GM23338 (cell line): ENCODE measurements around the gene MIOS. TPM values are rescaled to one million over a fixed set of nuclear protein-coding genes. Genes with fewer than 3 reads are reported as not detected.

ENCODE experiments used
- ATAC-seq: fragments of 200-7000 bp; cut with Tn5 transposase; 3 replicates; pipeline ENCODE4 v1.9.1; 2020
- DNase-seq: peaks from one replicate; pipeline ENCODE4 v3.0.0-alpha.2; 2015; ENCODE audit warnings: low spot score
- H2AFZ ChIP-seq: fragments of 200-600 bp; sonication (generic); 2 replicates; pipeline ENCODE4 v1.8.0; 2016; ENCODE audit warnings: antibody characterized with exemption, mild to moderate bottlenecking, moderate library complexity
- H3F3A ChIP-seq: fragments of 200-600 bp; sonication (generic); replicated peaks from 2 replicates; pipeline ENCODE4 v1.8.0; 2017; ENCODE audit warnings: antibody characterized with exemption, mixed run types, low read depth
- H3K27ac ChIP-seq: fragments of 200-600 bp; sonication (generic); 2 replicates; pipeline ENCODE4 v1.6.1; 2016; ENCODE audit warnings: low read depth
- H3K27me3 ChIP-seq: fragments of 200-600 bp; sonication (generic); 2 replicates; pipeline ENCODE4 v1.8.0; 2016; ENCODE audit warnings: mild to moderate bottlenecking, mixed run types, moderate library complexity; ENCODE audit not compliant: insufficient read depth
- H3K36me3 ChIP-seq: fragments of 200-600 bp; sonication (generic); 2 replicates; pipeline ENCODE4 v1.8.0; 2016; ENCODE audit warnings: mild to moderate bottlenecking; ENCODE audit not compliant: insufficient read depth
- H3K4me1 ChIP-seq: fragments of 200-600 bp; sonication (generic); 2 replicates; pipeline ENCODE4 v1.8.0; 2016; ENCODE audit warnings: mild to moderate bottlenecking, moderate library complexity; ENCODE audit not compliant: insufficient read depth
- H3K4me2 ChIP-seq: fragments of 200-600 bp; sonication (generic); 2 replicates; pipeline ENCODE4 v1.7.1; 2017; ENCODE audit warnings: mixed run types
- H3K4me3 ChIP-seq: fragments of 200-600 bp; sonication (generic); 2 replicates; pipeline ENCODE4 v1.6.1; 2016; ENCODE audit warnings: mixed run types
- H3K79me2 ChIP-seq: fragments of 200-600 bp; sonication (generic); replicated peaks from 2 replicates; pipeline ENCODE4 v1.8.0; 2017; ENCODE audit warnings: mild to moderate bottlenecking; ENCODE audit not compliant: insufficient read depth
- H3K9me2 ChIP-seq: fragments of 200-600 bp; sonication (generic); 2 replicates; pipeline ENCODE4 v1.8.0; 2017; ENCODE audit not compliant: insufficient read depth
- H4K20me1 ChIP-seq: fragments of 200-600 bp; sonication (generic); replicated peaks from 2 replicates; pipeline ENCODE4 v1.8.0; 2017; ENCODE audit warnings: mild to moderate bottlenecking; ENCODE audit not compliant: insufficient read depth
- H3K27ac Mint-ChIP-seq: 2 replicates; pipeline ENCODE4 v1.8.0; 2020; ENCODE audit warnings: inconsistent platforms, mild to moderate bottlenecking, moderate library complexity, mixed read lengths
- H3K27me3 Mint-ChIP-seq: 3 replicates; pipeline ENCODE4 v1.8.0; 2022; ENCODE audit warnings: low read depth, mild to moderate bottlenecking, moderate library complexity, mixed read lengths, inconsistent platforms; ENCODE audit not compliant: insufficient read depth, poor library complexity
- H3K36me3 Mint-ChIP-seq: 3 replicates; pipeline ENCODE4 v1.8.0; 2021; ENCODE audit warnings: low read depth, mild to moderate bottlenecking, inconsistent platforms, moderate library complexity, mixed read lengths
- H3K4me1 Mint-ChIP-seq: 3 replicates; pipeline ENCODE4 v1.8.0; 2020; ENCODE audit warnings: mild to moderate bottlenecking, inconsistent platforms, mixed read lengths
- H3K4me3 Mint-ChIP-seq: 3 replicates; pipeline ENCODE4 v1.8.0; 2021; ENCODE audit warnings: moderate library complexity, mild to moderate bottlenecking, inconsistent platforms, mixed read lengths
- H3K9me3 Mint-ChIP-seq: 3 replicates; pipeline ENCODE4 v1.8.0; 2020; ENCODE audit warnings: moderate library complexity, mild to moderate bottlenecking, inconsistent platforms, mixed read lengths
- CREB1 ChIP-seq: fragments of 250-450 bp; sonication (Bioruptor Pico); IDR thresholded peaks from 2 replicates; pipeline ENCODE4 v1.5.0; 2020; ENCODE audit warnings: low read depth, mild to moderate bottlenecking, moderate library complexity
- CTCF ChIP-seq, 2 experiments: fragments of 200-600 bp in 1 of 2; sonication (generic) in 1 of 2; conservative IDR thresholded peaks; 2 replicates each; pipeline versions ENCODE4 v1.5.1 to v1.6.1; 2016 to 2017; ENCODE audit warnings: antibody characterized with exemption in 2 of 2, low read depth in 2 of 2, mild to moderate bottlenecking in 2 of 2, moderate library complexity in 1 of 2
- EZH2 ChIP-seq: fragments of 200-600 bp; sonication (generic); IDR thresholded peaks from one replicate; pipeline ENCODE4 v1.8.0; 2017; ENCODE audit warnings: antibody characterized with exemption, mild to moderate bottlenecking, low read depth; ENCODE audit not compliant: unreplicated experiment
- EZH2phosphoT487 ChIP-seq: fragments of 200-600 bp; sonication (generic); IDR thresholded peaks from one replicate; pipeline ENCODE4 v1.8.1; 2018; ENCODE audit warnings: antibody characterized with exemption; ENCODE audit not compliant: unreplicated experiment
- JUNB ChIP-seq: IDR thresholded peaks from one replicate; pipeline ENCODE4 v1.6.1; 2016; ENCODE audit warnings: antibody characterized with exemption; ENCODE audit not compliant: unreplicated experiment
- NANOG ChIP-seq: IDR thresholded peaks from 2 replicates; pipeline ENCODE4 v1.6.1; 2016; ENCODE audit warnings: antibody characterized with exemption, borderline replicate concordance
- POLR2AphosphoS5 ChIP-seq: IDR thresholded peaks from 2 replicates; pipeline ENCODE4 v1.6.1; 2016; ENCODE audit warnings: antibody characterized with exemption, low read depth
- STAT1 ChIP-seq: IDR thresholded peaks from one replicate; pipeline ENCODE4 v1.6.1; 2016; ENCODE audit warnings: antibody characterized with exemption; ENCODE audit not compliant: unreplicated experiment
- ZNF114 ChIP-seq: fragments of 250-450 bp; sonication (Bioruptor Pico); IDR thresholded peaks from 2 replicates; pipeline ENCODE4 v1.5.0; 2020; ENCODE audit warnings: mild to moderate bottlenecking, moderate library complexity
- ZNF331 ChIP-seq: fragments of 250-450 bp; sonication (Bioruptor Pico); IDR thresholded peaks from 2 replicates; pipeline ENCODE4 v1.5.0; 2020; ENCODE audit warnings: low read depth, mild to moderate bottlenecking, moderate library complexity
- ZNF462 ChIP-seq: fragments of 250-450 bp; sonication (Bioruptor Pico); IDR thresholded peaks from 2 replicates; pipeline ENCODE4 v1.5.0; 2020; ENCODE audit warnings: mild to moderate bottlenecking, moderate library complexity
- polyA plus RNA-seq: library from polyadenylated mRNA; unstranded; fragments of >200 nt; fragmentation: Nextera tagmentation; extraction: Ambion mirVana; gene quantifications from 2 replicates; pipeline ENCODE4 v1.2.1, GENCODE V29; 2016
- total RNA-seq: library from RNA; depleted of rRNA; stranded (reverse); fragments of >200 nt; shearing (Covaris generic); gene quantifications from 2 replicates; pipeline ENCODE4 v1.2.3, GENCODE V29; 2014
- TF ChIP-seq, protein P1 (sequence below): IDR thresholded peaks from 2 replicates; pipeline ENCODE4 v1.6.1; 2016; ENCODE audit warnings: antibody characterized with exemption

Gene MIOS
- total and polyA plus RNA-seq, 2 experiments from 2014 or later, result 13.1 to 85.7 TPM

DNA sequence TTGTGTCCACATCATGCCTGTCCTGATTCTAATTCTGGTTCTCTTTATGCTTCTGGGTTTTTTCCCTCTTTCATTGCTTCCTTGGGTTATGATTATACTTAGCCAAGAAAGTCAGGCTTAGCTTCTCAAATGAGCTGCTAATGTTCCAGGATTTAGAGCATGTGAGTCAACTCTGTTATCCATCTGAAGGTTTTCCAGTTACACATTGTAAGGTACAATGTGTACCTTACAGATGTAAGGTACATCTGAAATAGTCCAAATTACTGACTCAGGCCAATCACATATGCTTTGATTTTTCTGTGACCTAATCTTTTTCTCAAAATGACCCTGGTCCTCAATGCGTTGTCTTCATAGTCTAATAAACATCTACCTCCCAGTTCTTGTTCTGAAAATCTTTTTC, 13.3 kb upstream of the MIOS start:
- Mint-ChIP-seq H3K27ac (no peak overlapping the region), H3K9me3 (peaks cover 3% of the 10 kb centered on the region; the same call in 1 of the 3 replicates), H3K4me1 (peaks cover 2% of the 10 kb centered on the region; the same call in 1 of the 3 replicates), H3K27me3 (peaks cover 3% of the 10 kb centered on the region), H3K36me3 (peaks cover 10% of the 10 kb centered on the region; the same call in 1 of the 3 replicates), H3K4me3 (no peak overlapping the region)
- Histone ChIP-seq H3K27me3 (no peaks in the 10 kb centered on the region), H4K20me1 (no peaks in the 10 kb centered on the region), H3K4me3 (no peak overlapping the region), H3K27ac (no peak overlapping the region), H3K36me3 (no peaks in the 10 kb centered on the region), H3K4me1 (no peaks in the 10 kb centered on the region), H3K9me2 (no peaks in the 10 kb centered on the region), H2AFZ (no peak overlapping the region), H3K4me2 (no peak overlapping the region), H3K79me2 (no peaks in the 10 kb centered on the region), H3F3A (no peaks in the 10 kb centered on the region)
- TF ChIP-seq ZNF331, result no peak
- no peak for TF ChIP-seq NANOG
- TF ChIP-seq, protein P1, sequence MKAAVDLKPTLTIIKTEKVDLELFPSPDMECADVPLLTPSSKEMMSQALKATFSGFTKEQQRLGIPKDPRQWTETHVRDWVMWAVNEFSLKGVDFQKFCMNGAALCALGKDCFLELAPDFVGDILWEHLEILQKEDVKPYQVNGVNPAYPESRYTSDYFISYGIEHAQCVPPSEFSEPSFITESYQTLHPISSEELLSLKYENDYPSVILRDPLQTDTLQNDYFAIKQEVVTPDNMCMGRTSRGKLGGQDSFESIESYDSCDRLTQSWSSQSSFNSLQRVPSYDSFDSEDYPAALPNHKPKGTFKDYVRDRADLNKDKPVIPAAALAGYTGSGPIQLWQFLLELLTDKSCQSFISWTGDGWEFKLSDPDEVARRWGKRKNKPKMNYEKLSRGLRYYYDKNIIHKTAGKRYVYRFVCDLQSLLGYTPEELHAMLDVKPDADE, result no peak
- no peak for TF ChIP-seq ZNF114 (CRISPR knock-in tag)
- no peak for TF ChIP-seq EZH2phosphoT487
- TF ChIP-seq CREB1 (CRISPR knock-in tag), result no peak
- TF ChIP-seq ZNF462, result no peak
- TF ChIP-seq POLR2AphosphoS5, result no peak
- no peak for TF ChIP-seq JUNB
- TF ChIP-seq STAT1, result no peak
- TF ChIP-seq CTCF (conservative IDR thresholded peaks at IDR 0.05; ENCODE audit: low read depth in 2 of 2), result no peak
- no peak for TF ChIP-seq EZH2
- ATAC-seq (no peak), DNase-seq (no peak)
